Activated CD4-positive, alpha-beta T cell treated with anti-CD3 and anti-CD28 coated beads, Interleukin-2, amount 50 U/mL, for 48 hours (primary cell): Measurements from ENCODE around the gene ANKRD65.
"Not testable (repeated sequence)": the region's sequence is repeated elsewhere in the genome, so short reads cannot be mapped to it uniquely, and the experiment has no call there.

Source experiments
- DNase-seq, 2 experiments: peaks; one replicate each; pipeline ENCODE4 v3.0.0-alpha.2; 2020

The ANKRD65 gene

DNA sequence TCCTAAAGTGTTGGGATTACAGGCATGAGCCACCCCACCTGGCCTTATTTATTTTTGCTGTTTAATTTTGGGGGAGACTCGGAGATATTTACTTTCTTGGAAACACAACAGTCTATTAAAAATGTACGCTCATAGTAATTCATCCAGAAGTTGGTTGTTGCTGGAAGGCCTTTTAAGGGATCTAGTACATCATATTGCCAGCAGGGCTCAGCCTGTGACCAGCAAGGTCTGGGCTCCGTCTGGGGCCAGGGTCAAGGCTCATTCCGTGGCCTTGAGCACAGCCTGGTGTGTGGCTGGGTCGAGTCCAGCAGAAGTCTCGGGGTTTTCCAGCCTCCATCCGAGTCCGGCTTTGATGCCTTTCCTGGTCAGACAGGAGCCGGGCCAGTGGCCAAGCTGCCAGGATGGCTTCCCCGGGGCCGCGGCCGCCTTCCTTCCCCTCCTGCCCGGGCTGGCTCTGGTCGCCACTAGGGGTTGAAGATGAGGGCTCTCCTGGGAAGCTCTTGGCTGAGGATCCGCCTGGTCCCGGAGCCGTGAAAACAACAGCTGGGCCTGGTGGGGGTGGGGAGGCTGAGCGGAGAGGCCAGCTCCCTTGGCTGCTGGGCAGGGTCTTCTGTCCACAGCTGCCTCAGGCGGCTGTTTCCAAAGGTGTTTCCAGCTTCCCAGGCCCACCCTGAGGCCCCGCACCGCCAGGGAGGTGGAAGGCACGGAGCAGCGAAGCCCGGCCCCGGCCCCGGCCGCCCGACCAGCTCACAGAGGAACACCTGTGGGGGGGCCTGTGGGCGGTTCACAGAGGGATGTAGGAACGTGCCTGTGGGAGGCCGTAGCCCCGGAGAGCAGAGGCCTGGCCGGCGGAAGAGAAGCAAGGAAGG is 9.3 kb upstream of the ANKRD65 start:
- DNase-seq = no peak

DNA sequence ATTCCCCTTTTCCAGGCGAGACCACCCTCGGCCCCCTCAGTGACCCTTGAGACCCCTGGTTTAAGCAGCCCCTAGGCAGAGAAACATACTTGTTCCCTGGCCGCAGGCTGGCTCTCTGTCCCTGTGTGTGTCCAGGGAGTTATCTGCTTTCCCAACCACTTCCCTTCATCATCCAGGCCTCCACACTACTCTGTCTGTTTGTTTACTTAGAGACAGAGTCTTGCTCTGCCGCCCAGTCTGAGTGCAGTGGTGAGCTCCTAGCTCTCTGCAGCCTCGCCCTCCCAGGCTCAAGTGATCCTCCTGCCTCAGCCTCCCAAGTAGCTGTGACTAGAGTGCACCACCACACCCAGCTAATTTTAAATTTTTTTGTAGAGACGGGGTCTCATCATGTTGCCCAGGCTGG is 8.6 kb upstream of the ANKRD65 start:
- no peak for DNase-seq

DNA sequence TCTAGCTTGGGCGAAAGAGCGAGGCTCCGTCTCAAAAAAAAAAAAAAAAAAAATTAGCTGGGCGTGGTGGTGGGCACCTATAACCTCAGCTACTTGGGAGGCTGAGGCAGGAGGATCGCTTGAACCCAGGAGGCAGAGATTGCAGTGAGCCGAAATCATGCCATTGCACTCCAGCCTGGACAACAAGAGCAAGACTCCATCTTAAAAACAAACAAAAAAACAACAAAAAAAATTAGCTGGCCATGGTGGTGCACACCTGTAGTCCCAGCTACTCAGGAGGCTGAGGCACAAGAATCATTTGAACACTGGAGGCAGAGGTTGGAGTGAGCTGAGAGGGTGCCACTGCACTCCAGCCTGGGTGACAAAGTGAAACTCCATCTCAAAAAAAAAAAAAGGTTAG is 7.9 kb upstream of the ANKRD65 start:
- DNase-seq = not testable (repeated sequence)

DNA sequence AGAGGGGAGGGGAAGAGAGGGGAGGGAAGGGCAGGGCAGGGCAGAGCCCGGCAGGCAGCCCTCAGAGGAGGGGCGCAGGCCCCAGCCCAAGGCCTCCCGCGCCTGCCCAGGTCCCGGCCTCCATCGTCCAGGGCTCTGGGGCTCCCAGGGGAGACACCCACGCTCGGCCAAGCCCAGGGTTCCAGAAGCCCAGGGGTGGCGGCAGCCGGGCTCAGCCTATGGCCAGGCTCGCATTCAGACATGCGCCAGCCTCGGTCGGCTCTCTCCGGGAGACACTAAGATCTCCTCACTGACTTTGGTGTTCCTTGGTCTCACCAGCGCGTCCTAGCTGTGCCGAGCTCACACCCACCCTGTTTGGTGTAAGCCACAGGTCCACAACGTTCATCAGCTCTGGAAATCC is 7.1 kb upstream of the ANKRD65 start:
- no peak for DNase-seq

DNA sequence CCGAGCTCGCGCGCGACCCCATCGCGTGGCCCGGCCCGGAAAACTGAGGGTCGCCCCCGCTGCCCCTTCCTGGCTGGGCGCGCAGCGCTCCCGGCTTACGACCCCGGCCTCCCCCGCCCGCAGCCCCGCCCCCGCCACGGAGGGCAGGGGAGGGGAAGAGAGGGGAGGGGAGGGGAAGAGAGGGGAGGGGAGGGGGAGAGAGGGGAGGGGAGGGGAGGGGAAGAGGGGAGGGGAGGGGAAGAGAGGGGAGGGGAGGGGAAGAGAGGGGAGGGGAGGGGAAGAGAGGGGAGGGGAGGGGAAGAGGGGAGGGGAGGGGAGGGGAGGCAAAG is 6.7 kb upstream of the ANKRD65 start:
- DNase-seq = no peak

DNA sequence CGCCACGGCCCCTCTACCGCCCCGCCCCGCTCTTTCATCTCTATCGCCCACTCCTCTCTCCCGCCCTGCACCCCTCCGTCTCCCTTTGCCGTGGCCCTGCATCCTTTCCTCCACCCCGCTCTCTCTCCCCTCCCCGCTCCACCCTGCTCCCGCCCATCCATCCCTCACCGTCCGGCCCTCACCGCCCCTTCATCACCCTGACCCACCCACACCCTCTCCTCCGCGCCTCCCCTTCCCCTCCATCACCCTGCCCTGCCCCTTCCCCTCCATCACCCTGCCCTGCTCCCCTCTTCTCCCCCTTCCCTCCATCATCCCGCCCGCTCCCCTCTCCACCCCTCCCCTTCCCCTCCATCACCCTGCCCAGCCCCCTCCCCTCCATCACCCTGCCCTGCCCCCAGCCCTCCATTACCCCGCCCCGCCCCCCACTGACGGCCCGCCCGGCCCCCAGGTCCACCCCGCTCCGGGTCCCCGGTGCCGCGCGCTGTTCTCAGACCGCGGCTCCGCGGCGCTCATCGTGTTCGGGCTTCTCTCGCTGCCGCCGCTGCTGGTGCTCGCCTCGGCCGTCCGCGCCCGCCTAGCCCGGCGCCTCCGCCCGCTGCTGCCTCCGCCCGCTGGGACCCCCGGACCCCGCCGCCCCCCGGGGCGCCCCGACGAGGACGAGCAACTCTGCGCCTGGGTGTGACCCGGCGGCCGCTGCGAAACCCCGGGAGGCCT is 6.2 kb upstream of the ANKRD65 start:
- no peak for DNase-seq

DNA sequence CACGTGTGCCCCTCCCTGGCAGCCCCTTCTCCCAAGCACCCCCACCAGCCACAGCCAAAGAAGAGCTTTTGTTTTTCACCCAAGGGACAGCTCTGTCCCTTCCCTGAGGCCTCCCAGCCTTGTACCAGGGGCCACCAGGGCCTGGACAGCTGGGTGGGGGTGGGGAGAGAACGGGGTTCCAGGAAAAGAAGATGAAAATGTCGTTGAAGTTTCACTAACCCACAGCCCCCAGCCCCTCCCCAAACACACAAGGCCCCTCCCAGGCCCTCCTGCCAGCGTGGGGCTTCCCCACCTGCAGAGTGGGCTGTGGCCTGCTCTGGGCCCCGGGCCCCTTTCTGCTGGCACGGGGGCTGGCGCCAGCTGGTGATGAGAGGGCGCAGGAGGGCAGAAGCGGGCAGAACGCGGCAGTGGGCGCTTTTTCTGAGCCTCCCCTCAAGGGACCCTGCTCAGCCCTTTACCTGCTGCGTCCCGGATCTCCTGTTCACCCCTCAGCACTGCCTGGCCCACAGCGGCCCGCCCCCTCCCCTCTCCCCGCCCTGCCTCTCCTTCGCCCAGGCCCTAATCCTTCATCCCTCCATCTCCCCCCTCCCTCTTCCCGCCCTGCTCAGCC is 5.5 kb upstream of the ANKRD65 start:
- no peak for DNase-seq

DNA sequence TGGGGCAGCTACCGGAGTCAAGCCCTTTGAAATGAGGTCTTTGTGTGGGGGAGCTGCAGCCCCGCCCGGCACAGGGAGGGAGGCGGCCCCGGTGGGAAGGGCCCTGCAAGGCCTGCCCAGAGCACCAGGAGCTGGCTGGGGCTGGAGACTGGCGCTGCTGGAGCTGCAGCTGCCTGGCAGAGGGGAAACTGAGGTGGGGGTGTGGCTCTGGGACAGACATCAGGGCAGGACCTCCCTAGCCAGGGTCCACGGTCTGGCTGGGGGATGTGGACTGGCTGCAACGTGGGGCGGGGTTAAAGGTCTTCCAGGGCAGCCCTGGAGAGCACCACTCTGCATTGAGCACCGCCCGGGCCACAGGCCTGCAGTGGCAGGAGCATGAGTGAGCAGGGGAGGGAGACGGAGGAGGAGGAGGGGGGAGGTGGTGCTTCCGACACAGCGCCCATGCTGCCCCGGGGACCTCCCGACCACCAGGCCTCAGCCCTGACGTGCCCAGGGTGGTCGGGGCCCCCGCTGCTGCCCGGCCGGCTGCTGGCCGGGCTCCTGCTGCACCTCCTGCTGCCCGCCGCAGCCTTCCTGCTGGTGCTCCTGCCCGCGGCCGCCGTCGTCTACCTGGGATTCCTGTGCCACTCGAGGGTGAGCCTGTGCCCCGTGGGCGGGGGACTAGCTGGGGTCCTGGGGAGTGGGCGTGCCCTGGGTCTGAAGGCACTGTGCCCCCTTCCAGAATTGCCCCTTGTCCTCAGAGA is 4.8 kb upstream of the ANKRD65 start:
- DNase-seq = no peak

DNA sequence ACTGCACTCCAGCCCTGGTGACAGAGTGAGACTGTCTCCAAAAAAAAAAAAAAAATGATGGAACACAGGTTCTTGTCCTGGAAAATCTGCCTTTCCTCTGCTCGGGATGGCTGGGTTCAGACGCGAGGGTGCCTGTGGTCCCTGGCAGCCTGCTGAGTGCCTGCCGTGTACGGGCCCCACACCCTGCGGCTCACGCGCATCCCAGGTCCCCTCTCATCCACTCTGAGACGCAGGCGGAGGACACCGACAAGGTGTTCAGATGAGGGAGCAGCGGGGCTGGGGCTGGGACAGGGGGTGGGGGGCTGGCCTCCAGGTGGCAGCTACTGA is 4.3 kb upstream of the ANKRD65 start:
- no peak for DNase-seq

DNA sequence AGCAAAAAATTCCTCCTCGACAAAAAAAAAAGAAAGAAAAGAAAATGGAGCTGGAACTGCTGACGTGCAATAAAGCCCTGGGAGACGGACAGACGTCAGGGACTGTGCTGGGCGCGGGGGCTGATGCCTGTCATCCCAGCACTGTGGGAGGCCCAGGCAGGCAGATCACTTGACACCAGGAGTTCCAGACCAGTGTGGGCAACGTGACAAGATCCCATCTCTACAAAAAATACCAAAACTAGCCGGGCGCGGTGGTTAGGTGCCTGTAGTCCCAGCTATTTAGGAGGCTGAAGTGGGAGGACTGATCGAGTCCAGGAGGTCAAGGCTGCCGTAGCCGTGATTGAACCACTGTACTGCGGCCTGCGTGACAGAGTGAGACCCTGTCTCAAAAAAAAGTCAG is 3.6 kb upstream of the ANKRD65 start:
- no peak for DNase-seq

DNA sequence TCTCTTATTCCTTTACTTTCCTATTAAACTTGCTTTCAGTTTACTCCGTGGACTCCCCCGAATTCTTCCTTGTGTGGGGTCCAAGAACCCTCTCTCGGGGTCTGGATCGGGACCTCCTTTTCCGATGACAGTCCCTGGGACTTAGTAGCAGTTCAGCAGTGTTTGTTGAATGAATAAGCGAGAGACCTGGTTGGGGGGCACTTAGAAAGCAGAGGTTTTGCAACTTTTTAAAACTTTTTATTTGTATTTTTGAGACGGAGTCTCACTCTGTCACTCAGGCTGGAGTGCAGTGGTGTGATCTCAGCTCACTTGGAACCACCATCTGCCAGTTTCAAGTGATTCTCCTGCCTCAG is 2.1 kb upstream of the ANKRD65 start:
- no peak for DNase-seq

DNA sequence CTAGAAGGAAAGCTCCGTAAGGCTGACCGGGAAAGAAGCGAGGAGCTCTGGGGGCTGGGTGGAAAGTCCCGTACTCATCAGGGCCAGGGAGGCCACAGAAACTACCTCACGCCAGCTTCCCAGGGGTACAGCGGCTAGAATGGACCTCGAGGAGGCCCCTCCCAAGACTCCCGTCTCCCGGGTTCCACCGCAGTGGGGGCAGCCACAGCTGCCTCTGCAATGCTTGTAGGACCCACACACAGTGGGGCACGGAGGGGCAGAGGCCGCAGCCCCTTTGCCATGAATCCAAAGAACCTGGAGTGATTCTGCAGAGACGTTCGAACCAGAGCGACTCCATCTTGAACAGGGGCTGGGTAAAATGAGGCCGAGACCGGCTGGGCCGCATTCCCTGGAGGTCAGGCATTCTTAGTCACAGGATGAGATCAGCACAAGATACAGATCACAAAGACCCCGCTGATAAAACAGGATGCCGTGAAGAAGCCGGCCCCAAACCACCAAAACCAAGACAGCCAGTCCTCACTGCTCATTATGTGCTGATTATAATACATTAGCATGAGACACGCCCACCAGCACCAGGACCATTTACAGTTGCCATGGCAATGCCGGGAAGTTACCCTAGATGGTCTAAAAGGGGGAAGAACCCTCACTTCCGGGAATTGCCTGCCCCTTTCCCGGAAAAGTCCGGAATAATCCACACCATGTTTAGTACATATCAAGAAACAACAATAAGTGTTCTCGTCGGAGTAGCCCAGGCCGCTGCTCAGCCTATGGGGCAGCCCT is 1.6 kb upstream of the ANKRD65 start:
- no peak for DNase-seq

DNA sequence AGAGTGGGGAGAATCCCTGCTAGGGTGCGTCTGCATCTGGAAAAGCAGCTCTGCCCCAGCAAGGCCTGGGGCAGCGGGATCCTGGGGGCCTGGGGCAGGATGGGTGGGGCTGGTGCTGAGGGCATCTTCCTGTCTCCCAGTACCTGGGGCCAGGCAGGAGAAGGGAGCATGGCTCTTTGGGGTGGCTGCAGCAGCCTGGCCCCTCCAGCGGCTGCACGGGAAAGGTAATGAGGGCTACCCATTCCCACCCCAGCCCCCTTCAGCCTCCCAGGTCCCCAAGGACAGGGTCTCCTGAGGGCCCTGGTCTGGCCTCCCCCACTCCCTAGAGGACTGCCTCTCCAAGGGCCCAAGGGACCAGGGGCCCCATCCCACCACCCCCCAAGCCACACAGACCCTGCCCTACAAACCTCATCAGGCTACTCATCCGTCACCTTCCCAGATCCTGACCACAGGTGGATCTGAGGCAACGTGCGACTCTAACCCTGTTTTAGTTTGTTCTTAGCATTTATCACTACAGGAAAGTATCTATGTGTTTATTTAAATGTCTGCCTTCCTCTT is 910 bp upstream of the ANKRD65 start:
- DNase-seq = no peak

DNA sequence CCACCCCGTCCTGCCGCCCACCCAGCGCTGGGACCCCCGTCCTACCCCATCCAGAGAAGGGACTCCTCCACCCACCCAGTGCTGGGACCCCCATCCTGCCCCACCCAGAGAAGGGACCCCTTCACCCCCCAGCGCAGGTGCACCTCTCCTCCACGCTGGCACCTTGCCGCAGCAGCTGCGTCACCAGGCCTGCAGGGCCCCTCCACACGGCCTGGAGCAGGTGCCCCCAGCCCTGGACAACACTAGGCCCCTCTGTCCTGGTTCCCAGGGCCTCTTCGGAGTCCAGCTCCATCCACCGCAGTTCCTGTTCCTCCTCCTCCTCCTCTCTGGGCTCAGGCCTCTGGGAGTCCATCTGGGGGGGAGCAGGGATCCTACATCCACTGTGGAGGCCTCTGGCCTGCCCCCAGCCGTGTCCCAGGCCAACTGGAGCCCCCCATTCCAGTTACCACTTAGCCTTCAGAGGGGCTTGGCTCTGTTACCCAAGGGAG is 378 bp downstream of the ANKRD65 start:
- no peak for DNase-seq

DNA sequence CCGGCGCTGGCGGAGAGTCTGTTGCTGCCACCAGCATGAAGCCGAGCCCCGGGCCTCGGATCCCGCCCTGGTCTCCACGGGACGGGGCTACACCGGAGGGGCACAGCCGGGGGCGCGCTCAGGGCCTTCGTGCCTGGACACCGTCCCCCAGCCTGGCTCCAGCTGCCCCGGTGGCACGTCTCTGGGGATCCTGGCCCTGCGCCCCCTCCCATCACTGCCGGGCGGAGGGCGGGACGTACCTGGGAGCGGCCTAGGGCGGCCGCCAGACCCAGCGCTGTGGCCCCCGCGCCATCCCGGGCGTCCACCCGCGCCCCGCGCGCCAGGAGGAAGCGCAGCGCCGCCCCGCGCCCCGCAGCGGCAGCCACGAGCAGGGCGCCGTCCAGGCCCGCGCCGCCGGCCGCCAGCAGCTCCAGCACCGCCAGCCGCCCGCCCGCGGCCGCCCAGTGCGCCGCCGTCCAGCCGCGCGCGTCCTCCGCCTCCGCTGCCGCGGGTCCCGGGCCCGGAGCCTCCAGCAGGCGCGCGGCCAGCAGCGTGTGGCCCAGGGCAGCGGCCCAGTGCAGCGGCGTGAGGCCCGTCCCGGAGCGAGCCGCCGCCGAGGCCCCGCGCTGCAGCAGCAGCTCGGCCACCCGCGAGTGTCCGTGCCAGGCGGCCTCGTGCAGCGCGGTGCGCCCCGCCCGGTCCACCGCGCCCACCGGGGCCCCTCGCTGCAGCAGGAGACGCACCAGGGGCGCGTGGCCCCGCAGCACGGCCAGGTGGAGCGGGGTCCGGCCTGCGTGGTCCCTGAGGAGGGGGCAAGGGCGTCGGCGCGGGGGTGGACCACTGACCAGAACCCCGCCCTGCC is 1.0 kb downstream of the ANKRD65 start:
- no peak for DNase-seq

DNA sequence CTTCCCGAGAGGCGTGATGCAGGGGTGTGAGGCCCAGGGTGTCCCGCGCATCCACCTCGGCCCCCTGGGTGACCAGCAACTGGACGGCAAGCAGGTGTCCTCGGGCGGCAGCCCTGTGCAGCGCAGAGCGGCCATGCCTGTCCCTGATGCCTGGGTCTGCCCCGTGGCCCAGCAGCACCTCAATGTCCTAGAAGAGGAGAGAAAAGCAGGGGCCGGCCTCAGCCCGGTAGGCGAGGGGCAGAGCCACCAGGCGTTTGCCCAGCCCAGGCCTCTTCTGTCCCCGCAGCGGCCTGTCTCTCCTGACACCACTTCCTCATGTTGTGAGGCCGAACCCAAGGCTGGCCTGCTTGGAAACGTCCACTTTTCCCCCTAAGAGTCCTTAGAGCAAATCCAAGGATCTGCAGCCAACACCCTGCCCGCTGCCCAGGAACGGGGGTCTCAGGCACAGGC is 1.7 kb downstream of the ANKRD65 start:
- DNase-seq = no peak

DNA sequence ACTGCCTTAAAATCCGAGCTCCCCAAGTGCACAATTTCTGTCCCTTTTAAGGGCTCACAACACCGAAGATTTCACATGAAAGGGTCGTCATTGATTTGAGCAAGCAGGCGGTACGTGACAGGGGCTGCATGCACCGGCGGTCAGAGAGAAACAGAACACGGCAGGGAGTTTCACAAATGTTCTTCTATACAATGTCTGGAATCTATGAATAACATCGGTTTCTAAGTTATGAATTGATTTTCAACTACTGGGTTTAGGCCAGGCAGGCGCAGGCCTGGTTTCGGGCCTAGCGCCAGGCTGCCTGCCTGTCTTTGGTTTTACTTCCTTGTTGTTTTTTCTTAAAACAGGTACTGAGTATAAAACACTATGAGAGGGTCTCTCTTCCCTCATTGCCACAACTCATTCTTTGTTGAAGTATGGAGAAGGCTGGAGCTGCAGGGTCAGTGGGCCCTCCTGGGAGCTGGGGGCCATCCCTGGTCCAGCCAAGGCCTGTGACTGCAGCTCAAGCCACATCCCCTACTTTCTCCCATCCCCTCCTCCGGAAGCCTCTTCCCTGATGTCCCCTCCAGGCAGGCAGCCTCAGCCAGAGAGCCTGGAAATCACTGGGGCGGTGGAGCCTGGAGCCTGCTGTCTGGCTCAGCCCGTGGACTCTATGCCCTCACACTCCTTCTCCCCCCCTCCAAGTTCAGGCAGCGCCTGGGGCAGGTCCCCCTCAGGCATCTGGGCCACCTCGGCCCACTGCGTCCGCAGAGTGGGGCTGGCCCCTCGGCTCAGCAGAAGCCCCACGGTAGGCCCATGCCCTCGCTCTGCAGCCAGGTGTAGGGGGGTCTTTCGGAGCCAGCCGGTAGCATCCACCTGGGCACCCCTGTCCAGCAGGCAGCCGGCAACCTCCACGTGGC is 2.4 kb downstream of the ANKRD65 start:
- DNase-seq = no peak

DNA sequence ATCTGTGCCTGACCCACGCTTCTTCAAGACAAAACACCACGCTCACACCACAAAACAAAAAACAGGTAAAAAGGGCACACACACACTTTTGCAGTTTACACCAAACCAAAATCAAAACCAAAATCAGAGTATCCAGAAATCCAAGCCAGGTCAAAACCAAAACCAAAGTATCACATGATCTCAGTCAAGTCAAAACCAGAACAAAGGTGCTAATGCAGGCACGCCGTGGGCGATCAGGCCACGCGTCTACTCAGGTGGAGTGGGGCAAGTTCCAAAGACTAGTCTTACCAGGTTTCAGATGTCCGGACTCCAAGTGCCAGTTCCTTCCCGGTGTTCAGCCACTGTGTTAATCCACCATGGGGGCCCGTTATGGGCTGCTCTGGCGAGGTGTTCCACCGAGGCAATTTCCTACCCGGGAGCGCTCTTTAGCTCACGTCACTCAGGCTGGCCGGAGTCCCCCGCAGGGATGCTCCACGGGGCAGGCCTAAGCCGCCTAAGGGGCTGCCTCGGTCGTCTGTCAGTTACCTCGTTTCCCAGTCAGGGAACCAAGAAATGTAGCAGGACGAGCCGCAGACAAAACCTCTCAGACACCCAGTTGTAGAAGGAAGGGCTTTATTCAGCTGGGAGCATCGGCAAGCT is 3.1 kb downstream of the ANKRD65 start:
- not testable (repeated sequence) for DNase-seq

DNA sequence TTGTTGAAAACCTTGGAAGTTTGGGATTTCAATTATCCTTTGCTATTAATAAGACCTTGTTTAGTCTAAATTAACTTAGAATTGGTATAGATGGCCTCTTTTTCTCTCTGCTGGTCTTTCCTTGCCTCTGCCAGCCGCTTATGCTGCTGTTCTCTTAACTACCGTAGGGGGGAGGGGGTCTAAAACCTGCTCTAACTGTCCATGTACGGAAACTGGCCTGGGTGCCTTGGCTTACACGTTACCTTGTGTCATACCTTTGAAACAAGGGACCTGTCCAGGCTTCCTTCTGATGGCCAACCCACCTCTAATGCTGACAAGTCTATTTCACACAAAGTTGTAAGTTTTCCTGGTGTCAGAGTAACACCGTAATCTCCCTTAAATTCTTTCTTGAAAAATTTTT is 3.7 kb downstream of the ANKRD65 start:
- DNase-seq = not testable (repeated sequence)

DNA sequence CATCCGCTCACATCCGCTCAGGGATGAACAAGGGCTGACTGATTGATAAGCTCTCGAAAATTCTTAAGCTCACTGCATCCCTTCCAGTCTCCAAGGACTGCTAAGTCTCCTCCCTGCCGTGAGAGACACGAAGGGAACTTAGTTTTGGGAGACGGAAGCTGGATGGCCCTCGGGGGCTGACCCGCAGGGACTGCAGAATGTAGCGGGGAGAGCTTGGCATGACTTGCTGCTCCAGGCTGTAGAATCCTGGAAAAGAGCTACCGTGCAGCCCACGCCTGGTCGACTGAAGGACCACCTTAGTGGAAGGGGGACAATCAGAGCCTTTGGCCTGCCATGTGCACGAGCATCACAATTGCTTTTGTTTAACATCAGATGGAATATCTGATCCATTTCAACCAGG is 5.3 kb downstream of the ANKRD65 start:
- no peak for DNase-seq
